ENCODE measurements around the gene MFAP4. TPM values are rescaled to one million over a fixed set of nuclear protein-coding genes. Genes with fewer than 3 reads are reported as not detected.

MFAP4 gene
- total and polyA plus RNA-seq, 9 of the 15 experiments (the other 6 are each of a cell fraction or from before 2014, with no cell fraction given) = 0.07 to 0.24 TPM; not detected in 7

DNA sequence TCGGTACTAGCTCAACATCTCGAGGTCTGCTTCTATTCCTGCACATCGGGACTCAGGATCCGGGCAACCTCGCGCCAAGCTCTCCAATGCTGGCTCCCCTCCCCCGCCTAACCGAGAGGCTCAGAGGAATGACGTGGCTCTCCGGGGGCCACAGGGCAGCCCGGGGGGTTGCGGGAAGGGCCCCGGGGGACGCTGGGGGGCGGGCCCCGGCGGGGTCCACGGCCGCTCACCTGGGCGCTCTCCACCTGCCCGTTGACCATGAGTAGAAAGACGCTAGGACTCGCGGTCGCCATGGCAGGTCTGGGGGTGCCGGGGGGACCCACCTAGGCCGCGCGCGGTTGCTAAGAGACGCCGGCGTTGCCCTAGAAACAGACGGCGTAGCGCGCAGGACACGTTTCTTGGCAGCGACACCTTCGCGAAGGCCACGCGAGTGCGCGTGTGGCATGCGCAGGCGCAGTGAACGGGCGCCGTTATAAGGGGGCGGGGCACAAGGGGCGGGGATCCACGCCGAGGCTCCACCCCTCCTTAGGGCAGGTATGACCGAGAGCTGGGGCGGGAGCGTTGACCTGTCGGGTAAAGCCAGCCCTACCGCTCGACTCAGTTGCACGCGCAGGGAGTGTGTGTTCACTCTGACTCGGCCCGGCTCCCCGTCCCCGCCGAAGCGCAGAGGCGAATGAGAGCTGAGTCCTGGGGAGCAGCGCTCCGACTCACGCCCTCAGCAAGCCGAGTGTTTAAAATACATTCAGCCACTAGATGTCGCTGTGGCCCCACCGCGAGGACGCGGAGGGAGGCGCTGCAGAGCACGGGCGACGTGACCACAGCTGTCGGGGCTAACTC lies 24.5 kb downstream of the MFAP4 start, which contains the start of gene B9D1 (continued):
- TF ChIP-seq, protein P1, sequence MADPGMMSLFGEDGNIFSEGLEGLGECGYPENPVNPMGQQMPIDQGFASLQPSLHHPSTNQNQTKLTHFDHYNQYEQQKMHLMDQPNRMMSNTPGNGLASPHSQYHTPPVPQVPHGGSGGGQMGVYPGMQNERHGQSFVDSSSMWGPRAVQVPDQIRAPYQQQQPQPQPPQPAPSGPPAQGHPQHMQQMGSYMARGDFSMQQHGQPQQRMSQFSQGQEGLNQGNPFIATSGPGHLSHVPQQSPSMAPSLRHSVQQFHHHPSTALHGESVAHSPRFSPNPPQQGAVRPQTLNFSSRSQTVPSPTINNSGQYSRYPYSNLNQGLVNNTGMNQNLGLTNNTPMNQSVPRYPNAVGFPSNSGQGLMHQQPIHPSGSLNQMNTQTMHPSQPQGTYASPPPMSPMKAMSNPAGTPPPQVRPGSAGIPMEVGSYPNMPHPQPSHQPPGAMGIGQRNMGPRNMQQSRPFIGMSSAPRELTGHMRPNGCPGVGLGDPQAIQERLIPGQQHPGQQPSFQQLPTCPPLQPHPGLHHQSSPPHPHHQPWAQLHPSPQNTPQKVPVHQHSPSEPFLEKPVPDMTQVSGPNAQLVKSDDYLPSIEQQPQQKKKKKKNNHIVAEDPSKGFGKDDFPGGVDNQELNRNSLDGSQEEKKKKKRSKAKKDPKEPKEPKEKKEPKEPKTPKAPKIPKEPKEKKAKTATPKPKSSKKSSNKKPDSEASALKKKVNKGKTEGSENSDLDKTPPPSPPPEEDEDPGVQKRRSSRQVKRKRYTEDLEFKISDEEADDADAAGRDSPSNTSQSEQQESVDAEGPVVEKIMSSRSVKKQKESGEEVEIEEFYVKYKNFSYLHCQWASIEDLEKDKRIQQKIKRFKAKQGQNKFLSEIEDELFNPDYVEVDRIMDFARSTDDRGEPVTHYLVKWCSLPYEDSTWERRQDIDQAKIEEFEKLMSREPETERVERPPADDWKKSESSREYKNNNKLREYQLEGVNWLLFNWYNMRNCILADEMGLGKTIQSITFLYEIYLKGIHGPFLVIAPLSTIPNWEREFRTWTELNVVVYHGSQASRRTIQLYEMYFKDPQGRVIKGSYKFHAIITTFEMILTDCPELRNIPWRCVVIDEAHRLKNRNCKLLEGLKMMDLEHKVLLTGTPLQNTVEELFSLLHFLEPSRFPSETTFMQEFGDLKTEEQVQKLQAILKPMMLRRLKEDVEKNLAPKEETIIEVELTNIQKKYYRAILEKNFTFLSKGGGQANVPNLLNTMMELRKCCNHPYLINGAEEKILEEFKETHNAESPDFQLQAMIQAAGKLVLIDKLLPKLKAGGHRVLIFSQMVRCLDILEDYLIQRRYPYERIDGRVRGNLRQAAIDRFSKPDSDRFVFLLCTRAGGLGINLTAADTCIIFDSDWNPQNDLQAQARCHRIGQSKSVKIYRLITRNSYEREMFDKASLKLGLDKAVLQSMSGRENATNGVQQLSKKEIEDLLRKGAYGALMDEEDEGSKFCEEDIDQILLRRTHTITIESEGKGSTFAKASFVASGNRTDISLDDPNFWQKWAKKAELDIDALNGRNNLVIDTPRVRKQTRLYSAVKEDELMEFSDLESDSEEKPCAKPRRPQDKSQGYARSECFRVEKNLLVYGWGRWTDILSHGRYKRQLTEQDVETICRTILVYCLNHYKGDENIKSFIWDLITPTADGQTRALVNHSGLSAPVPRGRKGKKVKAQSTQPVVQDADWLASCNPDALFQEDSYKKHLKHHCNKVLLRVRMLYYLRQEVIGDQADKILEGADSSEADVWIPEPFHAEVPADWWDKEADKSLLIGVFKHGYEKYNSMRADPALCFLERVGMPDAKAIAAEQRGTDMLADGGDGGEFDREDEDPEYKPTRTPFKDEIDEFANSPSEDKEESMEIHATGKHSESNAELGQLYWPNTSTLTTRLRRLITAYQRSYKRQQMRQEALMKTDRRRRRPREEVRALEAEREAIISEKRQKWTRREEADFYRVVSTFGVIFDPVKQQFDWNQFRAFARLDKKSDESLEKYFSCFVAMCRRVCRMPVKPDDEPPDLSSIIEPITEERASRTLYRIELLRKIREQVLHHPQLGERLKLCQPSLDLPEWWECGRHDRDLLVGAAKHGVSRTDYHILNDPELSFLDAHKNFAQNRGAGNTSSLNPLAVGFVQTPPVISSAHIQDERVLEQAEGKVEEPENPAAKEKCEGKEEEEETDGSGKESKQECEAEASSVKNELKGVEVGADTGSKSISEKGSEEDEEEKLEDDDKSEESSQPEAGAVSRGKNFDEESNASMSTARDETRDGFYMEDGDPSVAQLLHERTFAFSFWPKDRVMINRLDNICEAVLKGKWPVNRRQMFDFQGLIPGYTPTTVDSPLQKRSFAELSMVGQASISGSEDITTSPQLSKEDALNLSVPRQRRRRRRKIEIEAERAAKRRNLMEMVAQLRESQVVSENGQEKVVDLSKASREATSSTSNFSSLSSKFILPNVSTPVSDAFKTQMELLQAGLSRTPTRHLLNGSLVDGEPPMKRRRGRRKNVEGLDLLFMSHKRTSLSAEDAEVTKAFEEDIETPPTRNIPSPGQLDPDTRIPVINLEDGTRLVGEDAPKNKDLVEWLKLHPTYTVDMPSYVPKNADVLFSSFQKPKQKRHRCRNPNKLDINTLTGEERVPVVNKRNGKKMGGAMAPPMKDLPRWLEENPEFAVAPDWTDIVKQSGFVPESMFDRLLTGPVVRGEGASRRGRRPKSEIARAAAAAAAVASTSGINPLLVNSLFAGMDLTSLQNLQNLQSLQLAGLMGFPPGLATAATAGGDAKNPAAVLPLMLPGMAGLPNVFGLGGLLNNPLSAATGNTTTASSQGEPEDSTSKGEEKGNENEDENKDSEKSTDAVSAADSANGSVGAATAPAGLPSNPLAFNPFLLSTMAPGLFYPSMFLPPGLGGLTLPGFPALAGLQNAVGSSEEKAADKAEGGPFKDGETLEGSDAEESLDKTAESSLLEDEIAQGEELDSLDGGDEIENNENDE (IDR thresholded peaks at IDR 0.05; ENCODE audit: low read depth, low read length) = no peak
- TF ChIP-seq CTBP1 (IDR thresholded peaks at IDR 0.05; ENCODE audit: borderline replicate concordance) (peak; percentile 24; the same call in 1 of the 2 replicates), MBD2 (IDR thresholded peaks at IDR 0.05; ENCODE audit: borderline replicate concordance, low read depth) (0 out of 2 replicates have a peak, but pooled peaks have one; percentile 49), XRCC5 (IDR thresholded peaks at IDR 0.05; ENCODE audit: low read depth, low read length) (peak; percentile 51; the same call in 1 of the 2 replicates)
- TF ChIP-seq, protein P2, sequence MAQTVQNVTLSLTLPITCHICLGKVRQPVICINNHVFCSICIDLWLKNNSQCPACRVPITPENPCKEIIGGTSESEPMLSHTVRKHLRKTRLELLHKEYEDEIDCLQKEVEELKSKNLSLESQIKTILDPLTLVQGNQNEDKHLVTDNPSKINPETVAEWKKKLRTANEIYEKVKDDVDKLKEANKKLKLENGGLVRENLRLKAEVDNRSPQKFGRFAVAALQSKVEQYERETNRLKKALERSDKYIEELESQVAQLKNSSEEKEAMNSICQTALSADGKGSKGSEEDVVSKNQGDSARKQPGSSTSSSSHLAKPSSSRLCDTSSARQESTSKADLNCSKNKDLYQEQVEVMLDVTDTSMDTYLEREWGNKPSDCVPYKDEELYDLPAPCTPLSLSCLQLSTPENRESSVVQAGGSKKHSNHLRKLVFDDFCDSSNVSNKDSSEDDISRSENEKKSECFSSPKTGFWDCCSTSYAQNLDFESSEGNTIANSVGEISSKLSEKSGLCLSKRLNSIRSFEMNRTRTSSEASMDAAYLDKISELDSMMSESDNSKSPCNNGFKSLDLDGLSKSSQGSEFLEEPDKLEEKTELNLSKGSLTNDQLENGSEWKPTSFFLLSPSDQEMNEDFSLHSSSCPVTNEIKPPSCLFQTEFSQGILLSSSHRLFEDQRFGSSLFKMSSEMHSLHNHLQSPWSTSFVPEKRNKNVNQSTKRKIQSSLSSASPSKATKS (CRISPR knock-in tag; IDR thresholded peaks at IDR 0.05) = no peak
- TF ChIP-seq, protein P3, sequence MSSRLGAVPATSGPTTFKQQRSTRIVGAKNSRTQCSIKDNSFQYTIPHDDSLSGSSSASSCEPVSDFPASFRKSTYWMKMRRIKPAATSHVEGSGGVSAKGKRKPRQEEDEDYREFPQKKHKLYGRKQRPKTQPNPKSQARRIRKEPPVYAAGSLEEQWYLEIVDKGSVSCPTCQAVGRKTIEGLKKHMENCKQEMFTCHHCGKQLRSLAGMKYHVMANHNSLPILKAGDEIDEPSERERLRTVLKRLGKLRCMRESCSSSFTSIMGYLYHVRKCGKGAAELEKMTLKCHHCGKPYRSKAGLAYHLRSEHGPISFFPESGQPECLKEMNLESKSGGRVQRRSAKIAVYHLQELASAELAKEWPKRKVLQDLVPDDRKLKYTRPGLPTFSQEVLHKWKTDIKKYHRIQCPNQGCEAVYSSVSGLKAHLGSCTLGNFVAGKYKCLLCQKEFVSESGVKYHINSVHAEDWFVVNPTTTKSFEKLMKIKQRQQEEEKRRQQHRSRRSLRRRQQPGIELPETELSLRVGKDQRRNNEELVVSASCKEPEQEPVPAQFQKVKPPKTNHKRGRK (tag; IDR thresholded peaks at IDR 0.05) = no peak
- TF ChIP-seq, protein P4, sequence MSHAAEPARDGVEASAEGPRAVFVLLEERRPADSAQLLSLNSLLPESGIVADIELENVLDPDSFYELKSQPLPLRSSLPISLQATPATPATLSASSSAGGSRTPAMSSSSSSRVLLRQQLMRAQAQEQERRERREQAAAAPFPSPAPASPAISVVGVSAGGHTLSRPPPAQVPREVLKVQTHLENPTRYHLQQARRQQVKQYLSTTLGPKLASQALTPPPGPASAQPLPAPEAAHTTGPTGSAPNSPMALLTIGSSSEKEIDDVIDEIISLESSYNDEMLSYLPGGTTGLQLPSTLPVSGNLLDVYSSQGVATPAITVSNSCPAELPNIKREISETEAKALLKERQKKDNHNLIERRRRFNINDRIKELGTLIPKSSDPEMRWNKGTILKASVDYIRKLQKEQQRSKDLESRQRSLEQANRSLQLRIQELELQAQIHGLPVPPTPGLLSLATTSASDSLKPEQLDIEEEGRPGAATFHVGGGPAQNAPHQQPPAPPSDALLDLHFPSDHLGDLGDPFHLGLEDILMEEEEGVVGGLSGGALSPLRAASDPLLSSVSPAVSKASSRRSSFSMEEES (CRISPR knock-in tag; IDR thresholded peaks at IDR 0.05) = no peak
